Breast epithelium (tissue), 3 donors: ENCODE measurements around the gene AGPAT2.

Experiments used
- CTCF ChIP-seq, 3 donors: fragments of 450-650 bp; IDR thresholded peaks; one replicate each; pipeline ENCODE4 v1.5.1; 2016 to 2017; ENCODE audit warnings: antibody characterized with exemption in 3 of 3, mild to moderate bottlenecking in 3 of 3, moderate library complexity in 3 of 3
- POLR2A ChIP-seq: fragments of 450-650 bp; IDR thresholded peaks from one replicate; pipeline ENCODE4 v1.6.1; 2016; ENCODE audit warnings: antibody characterized with exemption, mild to moderate bottlenecking, moderate library complexity
- POLR2AphosphoS5 ChIP-seq, 3 donors: sonication (generic); formaldehyde crosslinking; IDR thresholded peaks; one replicate each; pipeline ENCODE4 v1.6.1; 2017; ENCODE audit warnings: antibody characterized with exemption in 3 of 3

- TF ChIP-seq POLR2A (no peak), CTCF (IDR thresholded peaks at IDR 0.05) (no peak), POLR2AphosphoS5 (IDR thresholded peaks at IDR 0.05) (no peak)
Measured at GRCh38 chr9:136733611-136734010, 46.4 kb upstream of the AGPAT2 start.
